Nephron (organoid): Measurements from ENCODE around the gene FAM13A.
A peak's percentile ranks its signal among the peaks of the same experiment; 100 is the strongest.

Experiments used
- H3K27ac Mint-ChIP-seq, 3 experiments: 2 replicates each; pipeline ENCODE4 v1.8.0; 2020; ENCODE audit warnings: mixed read lengths in 3 of 3, mild to moderate bottlenecking in 2 of 3, moderate library complexity in 1 of 3
- H3K27me3 Mint-ChIP-seq: 2 replicates; pipeline ENCODE4 v1.8.0; 2021; ENCODE audit warnings: low read depth, mild to moderate bottlenecking, moderate library complexity, mixed read lengths
- H3K36me3 Mint-ChIP-seq: 2 replicates; pipeline ENCODE4 v1.8.0; 2020; ENCODE audit warnings: low read depth, mixed read lengths
- H3K4me1 Mint-ChIP-seq: 2 replicates; pipeline ENCODE4 v1.8.0; 2020; ENCODE audit warnings: mixed read lengths
- H3K4me3 Mint-ChIP-seq, 3 experiments: 2 replicates each; pipeline ENCODE4 v1.8.0; 2020; ENCODE audit warnings: mild to moderate bottlenecking in 3 of 3, mixed read lengths in 3 of 3, moderate library complexity in 2 of 3
- H3K9me3 Mint-ChIP-seq: 2 replicates; pipeline ENCODE4 v1.8.0; 2020; ENCODE audit warnings: mixed read lengths
- TF ChIP-seq, protein P1 (sequence below), 3 experiments: fragments of 200-600 bp; sonication (generic); IDR thresholded peaks; one replicate each; pipeline ENCODE4 v1.5.0; 2021; ENCODE audit warnings: antibody characterized with exemption in 3 of 3; ENCODE audit not compliant: unreplicated experiment in 3 of 3

The FAM13A gene

DNA sequence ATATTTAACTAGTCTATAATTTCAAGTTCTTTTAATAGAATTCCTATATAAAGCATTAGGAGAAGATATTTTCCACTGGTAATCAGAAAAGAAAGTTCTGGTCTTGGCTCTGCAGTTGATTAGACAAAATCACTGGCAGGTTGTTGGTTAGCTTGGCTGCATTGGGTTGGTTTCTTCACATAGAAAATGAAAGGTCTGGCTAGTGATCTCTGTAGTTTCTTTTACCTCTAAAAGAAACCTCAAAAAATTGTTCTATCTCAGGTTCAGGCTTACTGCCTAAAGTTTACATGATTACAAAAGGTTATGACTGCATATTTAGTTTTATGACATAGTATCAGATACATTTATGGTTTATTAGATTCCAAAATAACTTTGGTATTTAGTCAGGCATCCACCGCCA, 263.5 kb downstream of the FAM13A start:
- H3K27me3 Mint-ChIP-seq, result no peaks in the 10 kb centered on the region
- H3K4me3 Mint-ChIP-seq, result no peak overlapping the region
- peaks cover 13% of the 10 kb centered on the region for H3K9me3 Mint-ChIP-seq
- H3K36me3 Mint-ChIP-seq, result peaks cover 41% of the 10 kb centered on the region
- TF ChIP-seq, protein P1, sequence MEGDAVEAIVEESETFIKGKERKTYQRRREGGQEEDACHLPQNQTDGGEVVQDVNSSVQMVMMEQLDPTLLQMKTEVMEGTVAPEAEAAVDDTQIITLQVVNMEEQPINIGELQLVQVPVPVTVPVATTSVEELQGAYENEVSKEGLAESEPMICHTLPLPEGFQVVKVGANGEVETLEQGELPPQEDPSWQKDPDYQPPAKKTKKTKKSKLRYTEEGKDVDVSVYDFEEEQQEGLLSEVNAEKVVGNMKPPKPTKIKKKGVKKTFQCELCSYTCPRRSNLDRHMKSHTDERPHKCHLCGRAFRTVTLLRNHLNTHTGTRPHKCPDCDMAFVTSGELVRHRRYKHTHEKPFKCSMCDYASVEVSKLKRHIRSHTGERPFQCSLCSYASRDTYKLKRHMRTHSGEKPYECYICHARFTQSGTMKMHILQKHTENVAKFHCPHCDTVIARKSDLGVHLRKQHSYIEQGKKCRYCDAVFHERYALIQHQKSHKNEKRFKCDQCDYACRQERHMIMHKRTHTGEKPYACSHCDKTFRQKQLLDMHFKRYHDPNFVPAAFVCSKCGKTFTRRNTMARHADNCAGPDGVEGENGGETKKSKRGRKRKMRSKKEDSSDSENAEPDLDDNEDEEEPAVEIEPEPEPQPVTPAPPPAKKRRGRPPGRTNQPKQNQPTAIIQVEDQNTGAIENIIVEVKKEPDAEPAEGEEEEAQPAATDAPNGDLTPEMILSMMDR (IDR thresholded peaks at IDR 0.05; ENCODE audit: unreplicated experiment in 3 of 3), result no peak
- H3K27ac Mint-ChIP-seq, result no peak overlapping the region
- H3K4me1 Mint-ChIP-seq, result no peaks in the 10 kb centered on the region

DNA sequence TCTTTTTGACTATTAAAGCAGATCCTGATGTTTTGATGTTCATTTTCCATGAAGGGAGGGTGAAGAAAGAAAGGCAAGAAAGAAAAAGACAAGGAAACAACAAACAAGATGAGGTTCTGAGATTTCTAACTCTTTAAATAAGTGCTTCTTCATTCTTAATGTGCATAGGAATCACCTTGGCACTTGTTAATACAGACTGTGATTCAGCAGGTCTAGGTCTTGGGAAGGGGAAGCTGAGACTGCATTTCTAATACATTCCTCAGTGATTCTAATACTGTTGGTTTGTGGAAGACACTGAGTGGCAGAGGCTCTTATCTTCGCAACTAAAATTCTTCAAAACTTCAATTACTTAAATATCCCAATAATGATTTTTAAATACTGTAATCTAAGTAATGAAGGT, 264.2 kb downstream of the FAM13A start:
- peaks cover 9% of the 10 kb centered on the region for H3K9me3 Mint-ChIP-seq

DNA sequence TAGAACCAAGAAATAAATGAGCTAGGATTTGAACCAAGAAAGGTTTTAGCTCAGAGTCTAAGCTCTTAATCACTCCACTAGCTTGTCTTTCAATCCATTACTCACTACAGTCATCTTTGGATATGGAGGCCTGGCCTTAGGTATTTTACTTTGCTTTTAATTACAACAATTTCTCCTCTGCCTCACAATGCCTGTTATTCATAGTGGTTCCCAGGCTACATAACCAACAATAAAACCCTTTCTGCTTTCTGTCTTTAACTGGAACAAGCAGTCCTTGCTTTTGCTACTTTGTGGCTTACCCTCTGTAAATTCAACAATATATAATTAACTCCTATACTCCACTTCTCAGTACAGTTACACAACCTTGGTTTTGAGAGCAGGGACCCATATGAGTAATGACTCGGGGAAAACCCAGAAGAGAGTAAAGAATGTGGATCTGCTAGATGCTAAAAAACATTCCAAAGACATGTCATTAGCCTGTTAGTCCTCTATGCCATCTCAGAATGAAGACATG, 264.7 kb downstream of the FAM13A start:
- Mint-ChIP-seq H3K4me1 (no peaks in the 10 kb centered on the region), H3K4me3 (no peak overlapping the region), H3K9me3 (peaks cover 4% of the 10 kb centered on the region), H3K27me3 (no peaks in the 10 kb centered on the region), H3K36me3 (peaks cover 38% of the 10 kb centered on the region), H3K27ac (peak overlapping the region in 1 of 3 experiments; percentile 8)
- TF ChIP-seq, protein P1 (IDR thresholded peaks at IDR 0.05; ENCODE audit: unreplicated experiment in 3 of 3), result no peak

More for the DNA sequence above, 264.2 kb downstream of the FAM13A start:
- no peaks in the 10 kb centered on the region for H3K4me1 Mint-ChIP-seq
- peaks cover 38% of the 10 kb centered on the region for H3K36me3 Mint-ChIP-seq
- H3K4me3 Mint-ChIP-seq, result no peak overlapping the region
- TF ChIP-seq, protein P1 (IDR thresholded peaks at IDR 0.05; ENCODE audit: unreplicated experiment in 3 of 3), result no peak
- no peaks in the 10 kb centered on the region for H3K27me3 Mint-ChIP-seq
- peak overlapping the region in 1 of 3 experiments; percentile 8 for H3K27ac Mint-ChIP-seq

DNA sequence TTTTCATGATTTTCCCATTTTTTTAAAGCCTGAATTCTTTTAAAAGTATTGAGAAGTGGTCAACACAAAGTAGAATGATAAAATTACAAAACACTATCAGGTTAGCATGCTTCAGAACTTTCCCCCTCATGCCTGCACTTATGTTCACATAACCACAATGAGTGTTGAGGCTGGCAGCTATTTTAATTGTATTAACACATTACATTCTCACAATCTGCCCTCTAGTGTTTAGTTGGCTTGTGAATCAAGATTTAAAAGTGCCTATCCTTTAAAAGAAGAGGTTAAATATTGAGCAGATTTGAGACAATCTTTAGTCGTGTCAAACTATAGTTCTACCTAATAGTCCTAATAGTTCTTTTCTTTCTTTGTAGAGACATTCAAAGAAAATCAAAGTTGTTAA, 265.7 kb downstream of the FAM13A start:
- Mint-ChIP-seq H3K27me3 (no peaks in the 10 kb centered on the region), H3K9me3 (no peaks in the 10 kb centered on the region), H3K27ac (no peak overlapping the region), H3K4me1 (no peaks in the 10 kb centered on the region), H3K4me3 (no peak overlapping the region), H3K36me3 (peaks cover 34% of the 10 kb centered on the region)
- TF ChIP-seq, protein P1 (IDR thresholded peaks at IDR 0.05; ENCODE audit: unreplicated experiment in 3 of 3), result no peak

DNA sequence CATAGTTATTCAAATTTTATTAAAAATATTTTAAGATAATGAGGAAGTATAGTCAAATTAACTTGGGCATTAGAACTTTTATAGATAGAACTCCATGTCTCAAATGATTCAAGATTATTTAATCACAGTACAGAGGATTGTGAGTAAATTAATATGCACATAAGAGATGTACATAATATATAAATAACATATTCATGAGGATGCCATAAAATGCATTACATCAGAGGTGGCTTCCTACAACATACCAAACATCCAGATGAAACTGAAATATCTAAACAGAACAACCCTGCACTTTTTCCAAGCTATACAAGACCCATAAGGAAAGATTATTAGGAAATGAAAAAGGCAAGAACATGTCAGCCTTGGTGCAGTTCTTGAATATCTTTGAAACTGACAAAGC, 268.1 kb downstream of the FAM13A start:
- H3K4me3 Mint-ChIP-seq, result no peak overlapping the region
- TF ChIP-seq, protein P1 (IDR thresholded peaks at IDR 0.05; ENCODE audit: unreplicated experiment in 3 of 3), result no peak
- no peaks in the 10 kb centered on the region for H3K9me3 Mint-ChIP-seq
- H3K36me3 Mint-ChIP-seq, result peaks cover 52% of the 10 kb centered on the region
- no peaks in the 10 kb centered on the region for H3K4me1 Mint-ChIP-seq
- no peak overlapping the region for H3K27ac Mint-ChIP-seq
- H3K27me3 Mint-ChIP-seq, result no peaks in the 10 kb centered on the region

DNA sequence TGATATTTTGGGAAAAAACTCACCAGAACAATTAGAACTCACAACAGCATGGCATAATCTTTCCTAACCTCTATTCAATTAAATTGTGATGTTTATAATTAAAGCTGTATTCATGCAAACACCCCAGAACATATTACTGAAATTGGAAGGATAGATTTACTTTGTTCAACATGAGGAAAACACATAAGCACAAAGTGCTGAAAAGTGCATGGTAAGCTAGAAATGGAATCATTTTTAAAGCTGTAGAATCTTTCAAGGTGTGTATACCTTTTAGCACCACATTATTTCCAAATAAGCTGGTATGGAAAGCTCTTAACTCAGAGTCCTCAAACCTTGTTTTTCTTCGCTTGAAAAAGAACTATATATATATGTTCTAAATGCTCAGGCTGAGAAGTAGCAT, 268.6 kb downstream of the FAM13A start:
- Mint-ChIP-seq H3K27me3 (no peaks in the 10 kb centered on the region), H3K9me3 (no peaks in the 10 kb centered on the region), H3K4me1 (no peaks in the 10 kb centered on the region), H3K4me3 (no peak overlapping the region), H3K36me3 (peaks cover 57% of the 10 kb centered on the region), H3K27ac (no peak overlapping the region)
- TF ChIP-seq, protein P1 (IDR thresholded peaks at IDR 0.05; ENCODE audit: unreplicated experiment in 3 of 3), result no peak
